M059J (cell line): ENCODE data around the gene RBFOX2. TPM values are rescaled to one million over a fixed set of nuclear protein-coding genes. Genes with fewer than 3 reads are reported as not detected.
A peak's percentile ranks its signal among the peaks of the same experiment; 100 is the strongest.
"Not testable (repeated sequence)": the region's sequence is repeated elsewhere in the genome, so short reads cannot be mapped to it uniquely, and the experiment has no call there.

Source experiments
- DNase-seq: peaks from one replicate; pipeline ENCODE4 v3.0.0-alpha.2; 2012; ENCODE audit warnings: low read depth
- total RNA-seq: library from RNA; depleted of rRNA; stranded (reverse); fragments of >200 nt; shearing (Covaris generic); gene quantifications from 2 replicates; pipeline ENCODE4 v1.2.3, GENCODE V29; 2014

RBFOX2 gene
- total RNA-seq, 1 experiment from 2014 or later: 78.5 TPM

DNA sequence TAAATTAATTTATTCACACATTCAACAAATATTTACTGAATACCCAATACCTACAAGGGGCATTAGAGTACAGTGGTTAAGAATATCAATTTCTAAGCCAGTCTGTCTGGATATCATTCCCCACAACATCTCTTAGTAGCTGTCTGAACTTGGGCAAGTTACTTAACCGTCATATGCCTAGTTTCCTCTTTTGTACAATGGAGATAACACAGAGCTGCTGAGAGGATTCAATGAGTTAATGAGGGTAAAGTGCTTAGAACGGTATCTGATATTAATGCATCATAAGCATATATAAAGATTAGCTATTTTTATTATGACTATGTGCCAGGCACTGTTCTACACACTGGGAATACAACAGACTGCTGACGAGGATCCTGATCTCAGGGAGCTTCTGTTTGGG, 194.6 kb downstream of the RBFOX2 start:
- DNase-seq: no peak

DNA sequence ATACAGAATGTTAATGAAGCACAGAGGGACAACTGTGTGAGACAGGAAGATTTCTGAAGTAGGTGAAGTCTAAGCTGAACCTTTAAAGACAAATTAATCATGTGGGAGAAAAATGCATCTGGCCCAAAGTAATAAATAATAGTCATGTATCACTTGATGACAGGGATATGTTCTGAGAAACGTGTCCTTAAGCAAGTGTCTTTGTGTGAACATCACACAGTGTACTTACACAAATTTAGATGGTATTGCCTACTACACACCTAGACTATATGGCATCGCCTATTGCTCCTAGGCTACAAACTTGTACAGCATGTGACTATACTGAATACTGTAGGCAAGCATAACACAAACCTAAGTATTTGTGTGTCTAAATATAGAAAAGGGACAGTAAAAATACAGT, 198.3 kb downstream of the RBFOX2 start:
- no peak for DNase-seq

DNA sequence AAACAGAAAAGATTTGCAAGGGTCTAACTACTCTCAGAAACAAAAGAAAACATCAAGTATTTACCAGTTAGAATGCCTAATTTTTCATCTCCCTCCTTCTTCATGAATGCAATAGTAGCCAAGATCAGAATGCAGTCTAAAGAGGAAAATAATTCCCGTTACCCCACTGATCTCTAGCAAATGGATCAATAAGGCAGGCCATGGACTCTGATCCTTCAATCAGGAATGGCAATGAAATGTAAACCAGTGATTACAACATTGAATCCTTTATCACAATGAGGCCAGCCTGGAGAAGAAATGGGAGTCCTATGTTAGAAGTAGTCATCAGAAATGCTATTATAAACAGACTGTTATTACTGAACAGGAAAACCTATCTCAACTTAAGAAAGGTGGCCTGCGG, 204.4 kb downstream of the RBFOX2 start:
- no peak for DNase-seq

DNA sequence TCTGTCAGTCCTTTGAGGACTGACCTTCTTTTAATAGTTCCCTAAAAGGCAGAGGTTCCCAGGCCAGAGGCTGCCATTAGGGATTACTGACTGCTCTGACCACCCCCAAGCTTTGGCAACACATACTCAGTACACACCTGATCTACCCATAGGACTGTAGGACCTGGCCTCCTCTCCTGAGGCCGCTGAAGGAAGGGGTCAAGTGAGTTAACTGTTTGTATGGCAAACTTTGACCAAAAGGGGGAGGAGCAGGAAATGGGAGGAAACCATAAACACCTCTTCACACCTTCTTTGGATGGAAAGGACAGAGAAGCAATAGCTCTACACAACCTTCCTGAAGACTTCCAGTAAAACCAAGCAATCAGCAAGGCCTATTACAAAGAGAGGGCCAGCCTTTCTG, 207.0 kb downstream of the RBFOX2 start:
- DNase-seq: no peak

DNA sequence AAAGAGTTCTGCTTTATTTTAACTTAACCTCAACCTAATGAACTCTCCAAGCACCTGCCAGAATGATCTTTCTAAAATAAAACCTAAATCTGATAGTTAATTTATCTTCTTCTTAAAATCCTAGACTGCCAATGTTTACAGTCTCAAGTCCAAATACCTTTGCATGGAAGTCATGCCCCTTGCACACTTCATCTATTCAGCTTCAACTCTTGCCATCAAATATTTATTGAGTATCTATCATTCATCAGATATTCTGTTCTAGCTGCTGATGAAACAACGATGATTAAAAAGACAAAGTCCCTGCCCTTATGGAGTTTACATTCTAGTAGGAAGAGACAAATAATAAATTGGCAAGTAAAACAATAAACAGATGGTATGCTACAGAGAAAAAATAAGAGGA, 209.2 kb downstream of the RBFOX2 start:
- no peak for DNase-seq

DNA sequence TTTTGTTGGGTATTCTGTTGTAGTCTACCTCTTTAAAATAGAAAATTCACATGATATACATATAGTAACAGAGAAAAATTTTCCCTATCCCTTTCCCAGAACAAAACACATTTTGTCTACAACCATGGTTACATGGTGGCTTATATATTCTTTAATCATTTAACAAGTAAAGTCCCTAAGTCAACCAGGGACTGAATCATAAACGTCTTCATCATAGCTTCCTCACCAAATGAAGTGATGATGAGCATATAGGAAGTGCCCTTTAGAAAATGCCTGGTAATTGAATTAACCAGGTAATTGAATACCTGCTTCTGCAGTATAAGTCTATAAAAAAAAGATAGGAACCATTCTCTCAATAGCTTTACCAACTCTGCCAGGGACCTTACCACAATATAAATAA, 209.7 kb downstream of the RBFOX2 start:
- no peak for DNase-seq

DNA sequence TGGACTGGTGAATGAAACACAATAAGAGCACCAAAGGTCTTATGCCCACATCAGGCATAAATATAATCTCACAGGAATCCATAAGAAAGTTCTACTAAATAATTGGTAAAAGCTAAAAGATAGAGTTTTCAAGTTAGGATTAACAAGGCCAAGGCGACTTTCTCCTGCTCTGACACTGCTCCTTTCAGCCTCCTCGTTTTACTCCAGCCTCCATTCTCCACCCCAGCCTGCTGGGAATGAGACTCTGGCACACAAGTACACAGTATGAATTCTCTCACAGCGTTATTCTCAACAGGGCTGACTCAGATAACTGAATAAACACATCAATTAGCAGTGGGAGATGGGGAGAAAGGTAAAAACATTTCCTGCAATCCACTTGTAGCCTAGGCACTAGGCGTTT, 216.0 kb downstream of the RBFOX2 start:
- no peak for DNase-seq

DNA sequence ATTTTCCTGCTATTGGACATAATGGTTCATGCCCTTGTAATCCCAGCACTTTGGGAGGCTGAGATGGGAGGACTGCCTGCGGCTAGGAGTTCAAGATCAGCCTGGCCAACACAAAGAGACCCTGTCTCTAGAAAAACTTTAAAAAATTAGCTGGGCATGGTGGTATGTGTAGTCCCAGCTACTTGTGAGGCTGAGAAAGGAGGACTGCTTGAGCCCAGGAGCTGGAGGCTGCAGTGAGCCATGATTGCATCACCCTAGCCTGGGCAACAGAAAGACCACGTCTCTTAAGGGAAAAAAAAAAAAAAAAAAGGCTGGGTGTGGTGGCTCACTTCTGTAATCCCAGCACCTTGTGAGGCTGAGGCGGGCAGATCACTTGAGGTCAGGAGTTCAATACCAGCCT, 217.0 kb downstream of the RBFOX2 start:
- no peak for DNase-seq

DNA sequence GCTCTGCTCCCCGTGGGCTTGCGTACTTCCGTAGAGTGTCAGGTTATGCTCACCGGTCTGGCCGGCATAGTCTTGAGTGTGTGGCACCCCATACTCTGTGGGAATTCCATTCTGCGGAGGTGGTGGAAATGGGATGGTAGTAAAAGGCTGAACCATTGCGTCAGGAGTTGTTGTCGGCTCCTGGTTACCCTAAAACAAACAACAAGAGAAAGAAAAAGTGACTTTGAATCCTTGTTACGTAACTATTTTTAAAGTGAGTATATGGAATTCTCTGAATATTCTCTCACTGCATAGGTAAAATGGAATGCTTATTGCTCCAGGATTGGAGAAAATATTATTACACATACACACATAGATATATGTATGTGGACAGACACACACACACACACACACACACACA, 218.8 kb downstream of the RBFOX2 start:
- DNase-seq: no peak

DNA sequence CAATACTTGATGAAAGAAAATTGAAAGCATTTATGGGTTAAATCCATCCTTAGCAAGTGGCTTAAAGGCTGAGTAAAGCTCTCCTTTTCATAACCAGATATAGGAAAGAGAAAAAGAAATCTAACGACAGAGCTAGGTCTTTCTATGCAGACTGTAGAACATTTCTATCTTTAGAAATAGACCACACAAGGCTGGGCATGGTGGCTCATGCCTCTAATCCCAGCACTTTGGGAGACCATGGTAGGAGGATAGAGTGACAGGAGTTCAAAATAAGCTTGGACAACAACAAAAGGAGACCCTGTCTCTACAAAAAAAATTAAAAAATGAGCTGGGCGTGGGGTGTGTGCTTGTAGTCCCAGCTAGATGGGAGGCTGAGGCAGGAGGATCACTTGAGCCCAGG, 220.2 kb downstream of the RBFOX2 start:
- DNase-seq: no peak

DNA sequence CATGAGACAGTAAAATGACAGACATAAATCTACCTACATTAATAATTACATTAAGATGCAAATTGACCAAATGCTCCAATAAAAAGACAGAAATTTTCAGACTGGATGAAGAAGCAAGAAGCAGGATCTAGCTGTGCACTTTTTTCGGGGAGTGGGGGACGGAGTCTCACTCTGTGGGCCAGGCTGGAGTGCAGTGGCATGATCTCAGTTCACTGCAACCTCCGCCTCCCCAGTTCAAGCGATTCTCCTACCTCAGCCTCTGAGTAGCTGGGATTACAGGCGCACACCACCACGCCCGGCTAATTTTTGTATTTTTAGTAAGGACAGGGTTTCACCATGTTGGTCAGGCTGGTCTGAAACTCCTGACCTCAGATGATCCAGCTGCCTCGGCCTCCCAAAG, 222.0 kb downstream of the RBFOX2 start:
- DNase-seq: not testable (repeated sequence)

DNA sequence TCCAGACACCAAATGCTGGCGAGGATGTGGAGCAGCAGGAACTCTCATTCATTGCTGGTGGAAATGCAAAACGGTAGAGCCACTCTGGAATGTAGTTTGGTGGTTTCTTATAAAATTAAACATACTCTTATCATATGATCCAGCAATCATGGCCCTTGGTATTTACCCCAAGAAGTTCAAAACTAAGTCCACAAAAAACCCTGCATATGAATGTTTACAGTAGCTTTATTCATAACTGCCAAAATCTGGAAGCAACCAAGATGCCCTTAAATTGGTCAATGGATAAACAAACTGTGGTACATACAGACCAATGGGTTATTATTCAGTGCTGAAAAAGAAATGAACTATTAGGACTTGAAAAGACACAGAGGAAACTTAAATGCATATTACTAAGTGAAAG, 223.2 kb downstream of the RBFOX2 start:
- no peak for DNase-seq

DNA sequence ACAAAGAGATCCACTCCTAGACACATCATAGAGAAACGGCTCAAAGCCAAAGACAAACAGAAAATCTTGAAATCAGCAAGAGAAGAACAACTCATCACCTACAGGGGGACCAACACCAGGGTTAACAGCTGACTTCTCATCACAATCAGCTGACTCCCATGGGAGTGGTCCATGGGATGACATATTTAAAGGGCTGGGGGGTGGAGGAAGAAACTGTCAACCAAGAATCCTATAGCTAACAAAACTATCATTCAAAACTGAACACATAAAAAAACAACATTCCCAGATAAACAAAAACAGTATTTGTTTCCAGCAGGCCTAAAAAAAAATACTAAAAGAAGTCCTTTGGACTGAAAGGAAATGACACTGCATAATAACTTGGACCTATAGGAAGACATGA, 224.2 kb downstream of the RBFOX2 start:
- no peak for DNase-seq

DNA sequence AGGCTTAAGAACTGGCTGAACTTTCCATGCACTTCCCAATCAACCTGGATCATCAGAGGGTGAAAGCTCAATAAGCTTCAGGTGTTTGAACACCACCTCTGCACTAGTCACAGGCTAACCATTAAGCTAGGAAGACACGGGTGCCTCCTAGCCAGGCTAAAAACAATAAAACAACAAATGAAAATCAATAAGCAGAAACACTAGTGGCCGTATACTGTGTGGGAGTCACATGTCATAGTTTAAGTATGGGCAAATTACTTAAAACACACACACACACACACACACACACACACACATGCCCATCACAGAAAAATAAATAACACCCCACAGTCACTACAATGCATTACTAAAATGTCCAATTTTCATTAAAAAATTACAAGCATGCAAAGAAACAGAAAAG, 225.7 kb downstream of the RBFOX2 start:
- no peak for DNase-seq

DNA sequence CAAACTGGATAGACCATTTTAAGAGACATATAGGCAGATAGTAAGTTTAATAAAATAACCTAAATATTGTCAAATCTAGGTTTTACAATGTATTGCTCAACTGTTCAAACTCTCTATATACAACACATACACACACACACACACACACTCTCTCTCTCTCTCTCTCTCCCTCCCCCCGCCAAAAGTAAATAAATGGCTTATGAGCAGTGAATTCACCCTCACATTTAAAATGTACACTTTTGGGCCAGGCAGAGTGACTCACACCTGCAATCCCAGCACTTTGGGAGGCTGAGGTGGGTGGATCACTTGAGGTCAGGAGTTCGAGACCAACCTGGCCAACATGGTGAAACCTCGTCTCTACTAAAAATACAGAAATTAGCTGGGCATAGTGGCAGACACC, 227.3 kb downstream of the RBFOX2 start:
- DNase-seq: peak; percentile 18

DNA sequence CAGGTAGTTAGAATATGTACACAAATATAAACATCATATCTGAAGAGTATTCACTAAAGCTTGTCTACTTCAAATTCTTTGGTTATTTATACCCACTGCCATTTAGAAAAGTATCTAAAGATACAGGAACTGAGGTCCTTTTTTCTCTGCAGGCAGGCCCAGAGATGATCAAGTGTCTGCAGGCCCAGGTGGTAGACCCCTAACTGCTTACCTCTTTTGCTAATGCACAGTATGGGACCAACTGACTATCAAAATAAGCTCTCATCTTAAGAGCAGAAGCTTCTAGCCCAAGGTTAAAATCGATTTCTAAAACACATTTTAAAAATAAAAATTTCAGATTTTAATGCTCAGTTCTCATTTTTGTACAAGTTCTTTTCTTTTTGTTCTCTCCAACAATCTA, 229.5 kb downstream of the RBFOX2 start:
- DNase-seq: no peak

DNA sequence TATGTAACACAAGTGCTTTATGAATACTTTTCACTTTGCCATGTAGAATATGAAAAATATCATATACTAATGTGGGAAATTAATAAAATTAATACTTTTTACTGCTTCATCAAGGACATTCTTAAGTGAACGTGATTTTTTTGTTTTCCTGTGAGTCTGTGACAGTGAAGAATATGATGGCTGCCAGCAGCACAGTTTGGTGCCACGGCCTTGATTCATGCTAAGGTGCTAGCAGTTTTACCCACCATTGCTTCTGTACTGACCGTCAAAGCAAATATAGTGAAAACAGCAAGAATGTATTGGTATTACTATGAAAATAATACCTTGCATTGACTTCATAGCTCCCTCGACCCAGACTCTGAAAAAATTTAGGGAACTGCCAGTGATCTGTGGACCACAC, 231.2 kb downstream of the RBFOX2 start:
- no peak for DNase-seq

DNA sequence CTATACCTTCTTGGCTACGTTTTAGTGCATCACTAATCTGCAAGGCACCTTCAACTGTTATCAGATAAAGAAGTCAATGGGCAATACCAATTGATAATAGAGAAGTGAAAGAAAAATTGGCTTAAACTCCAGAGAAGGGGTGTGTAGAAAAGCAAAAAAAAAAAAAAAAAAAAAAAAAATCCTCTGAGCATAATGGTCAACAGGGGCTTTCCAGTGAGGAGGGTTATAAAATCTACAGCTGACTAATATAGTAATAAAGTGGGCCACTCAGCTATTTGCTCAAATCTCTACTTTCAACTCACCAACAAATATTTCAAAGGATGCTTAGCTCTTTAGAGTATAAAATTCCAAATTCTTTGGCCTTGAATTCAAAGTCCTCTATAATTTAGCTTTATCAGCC, 233.1 kb downstream of the RBFOX2 start:
- DNase-seq: no peak

DNA sequence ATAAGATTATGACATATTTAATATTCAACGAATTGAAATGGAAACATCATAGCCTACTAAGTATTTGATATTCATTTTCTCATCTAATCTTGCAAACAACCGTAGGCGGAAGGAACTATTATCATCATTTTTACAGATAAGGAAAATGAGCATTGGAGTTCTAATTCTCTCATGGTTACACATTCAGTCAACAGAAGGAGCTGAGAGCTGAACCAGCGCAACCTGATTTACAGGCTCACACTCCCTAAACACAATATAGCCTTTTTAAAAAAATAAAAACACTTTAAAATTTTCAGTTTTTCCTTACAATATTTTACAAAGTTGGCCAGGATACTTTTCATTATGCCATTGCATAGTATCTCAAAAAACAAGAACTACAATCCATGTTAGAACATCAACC, 236.1 kb downstream of the RBFOX2 start:
- no peak for DNase-seq

DNA sequence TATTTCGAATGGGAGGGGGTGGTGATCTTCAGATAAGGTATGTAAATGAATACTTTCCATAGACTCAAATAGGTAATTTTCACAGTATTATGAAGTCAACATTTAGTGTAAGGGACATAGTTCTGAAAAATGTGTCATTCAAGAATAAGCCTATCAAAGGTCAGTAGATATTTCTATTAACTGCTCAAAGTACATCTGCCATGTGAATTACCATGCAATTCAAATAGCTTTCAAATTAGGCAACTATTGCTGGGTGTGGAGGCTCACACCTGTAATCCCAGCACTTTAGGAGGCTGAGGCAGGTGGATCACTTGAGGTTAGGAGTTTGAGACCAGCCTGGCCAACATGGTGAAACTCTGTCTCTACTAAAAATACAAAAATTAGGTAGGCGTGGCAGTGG, 236.8 kb downstream of the RBFOX2 start:
- not testable (repeated sequence) for DNase-seq

DNA sequence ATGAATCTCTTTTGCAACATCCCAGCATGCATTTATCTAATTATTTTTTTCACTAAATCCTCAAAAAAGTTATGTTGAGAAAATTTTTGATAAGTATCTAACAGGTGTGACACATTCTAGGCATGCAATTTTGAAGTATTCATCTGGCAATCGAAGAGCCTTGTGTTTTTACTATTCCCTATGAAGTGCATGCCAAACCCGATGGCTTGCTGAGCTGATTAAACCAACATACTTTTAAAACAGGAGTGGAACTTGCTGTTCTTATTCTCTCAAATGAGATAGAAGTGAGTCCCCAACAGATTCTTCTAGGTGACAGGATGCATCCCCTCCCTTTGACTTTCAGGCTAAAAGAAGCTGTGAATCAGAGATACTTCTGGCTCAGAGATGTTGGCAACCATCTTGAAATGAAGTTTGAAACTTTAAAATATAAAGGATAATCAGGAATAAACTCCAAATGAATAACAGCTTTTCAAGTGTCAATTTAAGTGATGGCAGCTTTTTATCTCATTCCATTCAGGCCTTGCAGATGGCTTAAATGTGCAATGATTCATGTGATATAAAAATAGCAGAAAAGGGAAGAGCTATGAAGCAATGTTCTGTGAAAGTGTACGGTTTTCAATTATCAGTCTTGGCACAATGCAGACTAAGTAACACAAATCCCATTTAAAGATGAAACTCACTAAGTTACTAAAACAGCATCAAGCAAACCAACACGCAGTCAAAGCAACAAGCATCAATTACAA, 243.3 kb downstream of the RBFOX2 start:
- DNase-seq: peak; percentile 25

DNA sequence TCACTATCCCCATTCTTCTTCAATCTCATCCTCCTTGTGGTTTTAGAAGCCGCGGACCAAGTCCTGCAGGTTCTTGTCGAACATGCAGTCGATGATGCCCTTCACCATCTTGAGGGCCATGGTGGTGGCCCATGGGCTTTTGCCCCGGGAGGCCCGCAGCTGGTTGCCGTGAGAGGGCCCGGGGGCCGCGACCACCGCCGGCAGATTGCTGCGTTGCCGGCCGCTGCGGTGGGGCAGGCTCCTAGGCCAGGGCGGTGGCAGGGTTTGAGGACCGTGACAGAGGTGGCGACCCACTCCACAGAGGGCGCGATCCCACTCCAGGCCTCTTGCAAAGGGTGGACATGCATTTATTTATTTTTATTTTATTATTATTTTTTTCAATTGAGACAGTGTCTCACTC, 244.0 kb downstream of the RBFOX2 start:
- no peak for DNase-seq

DNA sequence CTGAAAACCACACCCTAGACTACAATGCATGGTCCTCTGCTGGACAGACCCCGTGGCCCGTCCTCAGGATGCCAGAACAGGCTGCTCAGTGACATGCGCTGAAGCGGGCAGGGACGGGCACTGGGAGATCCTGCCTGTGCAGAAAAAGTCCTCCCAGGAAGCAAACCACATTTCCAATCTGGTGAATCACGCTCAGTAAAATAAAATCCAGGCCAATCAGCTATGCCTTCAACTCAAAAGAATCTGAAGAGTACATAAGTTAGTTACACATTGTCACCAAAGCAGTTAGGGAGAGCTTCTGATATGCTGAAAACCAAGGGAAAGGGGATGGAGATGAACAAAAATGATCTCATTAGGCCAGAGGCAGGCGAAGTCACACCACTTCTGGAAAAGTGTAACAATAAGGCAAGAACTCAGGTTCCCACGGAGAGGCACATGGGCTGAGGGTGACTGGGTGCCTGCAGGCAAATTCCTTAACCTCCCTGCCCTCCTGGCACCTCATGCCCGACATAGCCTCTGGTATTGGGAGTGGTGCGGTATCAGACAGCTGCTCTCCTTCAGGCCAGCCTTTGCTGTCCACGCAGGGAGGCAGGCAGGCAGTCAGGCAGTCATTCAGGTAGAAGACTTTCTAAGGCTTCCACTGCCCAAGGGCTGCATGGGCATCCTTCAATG, 244.5 kb downstream of the RBFOX2 start:
- DNase-seq: peak; percentile 91

DNA sequence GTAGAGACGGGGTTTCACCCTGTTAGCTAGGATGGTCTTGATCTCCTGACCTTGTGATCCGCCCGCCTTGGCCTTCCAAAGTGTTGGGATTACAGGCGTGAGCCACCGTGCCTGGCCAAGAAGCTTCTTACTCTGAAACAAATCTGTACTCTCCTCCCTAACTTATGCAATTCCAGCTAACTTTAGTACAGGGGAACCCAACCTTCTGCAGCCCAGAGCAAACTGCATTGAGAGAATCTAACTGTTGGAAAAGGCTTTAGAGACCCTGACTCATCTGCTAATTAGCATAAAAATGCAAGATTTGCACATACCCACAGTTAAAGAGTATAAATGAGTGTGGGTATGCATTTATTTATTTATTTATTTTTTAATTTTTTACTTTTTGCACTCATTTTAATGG, 246.1 kb downstream of the RBFOX2 start:
- DNase-seq: peak; percentile 42
